Tibial artery (tissue), 4 donors: ENCODE measurements around the gene GPC6.

Source experiments
- DNase-seq, 2 donors: peaks; one replicate each; pipeline ENCODE4 v3.0.0-alpha.2; 2019
- H3K27ac ChIP-seq, 2 donors: fragments of 200-600 bp; sonication (generic) in 1 of 2; 1 replicate in 1 of 2; 2 replicates in 1 of 2; pipeline ENCODE4 v1.5.1; 2018 to 2019; ENCODE audit warnings: mild to moderate bottlenecking in 1 of 2
- H3K27me3 ChIP-seq, 2 donors: fragments of 200-600 bp; sonication (generic) in 1 of 2; one replicate each; pipeline versions ENCODE4 v1.5.1 to v1.6.0; 2016 to 2019
- H3K36me3 ChIP-seq, 3 donors: fragments of 200-600 bp; sonication (generic) in 2 of 3; one replicate each; pipeline ENCODE4 v1.5.1; 2016 to 2019; ENCODE audit warnings: mild to moderate bottlenecking in 2 of 3
- H3K4me1 ChIP-seq, 4 donors: fragments of 200-600 bp; sonication (generic) in 2 of 4; 1 replicate in 3 of 4; 2 replicates in 1 of 4; pipeline ENCODE4 v1.5.1; 2016 to 2019
- H3K4me3 ChIP-seq, 2 donors: fragments of 200-600 bp; sonication (generic) in 1 of 2; 1 replicate in 1 of 2; 2 replicates in 1 of 2; pipeline ENCODE4 v1.5.1; 2018 to 2019; ENCODE audit warnings: mild to moderate bottlenecking in 2 of 2
- H3K9me3 ChIP-seq, 3 donors: fragments of 200-600 bp; sonication (generic) in 1 of 3; one replicate each; pipeline ENCODE4 v1.5.1; 2016 to 2019
- CTCF ChIP-seq, 2 experiments: fragments of 200-600 bp in 1 of 2; fragments of 450-650 bp in 1 of 2; IDR thresholded peaks; one replicate each; pipeline ENCODE4 v1.5.1; 2017 to 2019; ENCODE audit warnings: antibody characterized with exemption in 2 of 2, mild to moderate bottlenecking in 1 of 2, moderate library complexity in 1 of 2
- intact Hi-C: fragments of 100-400 bp; cut with DNase I; formaldehyde crosslinking; loops from one replicate; pipeline ENCODE4 v1.15.0; 2023; ENCODE audit warnings: low total_unique reads

The GPC6 gene

GRCh38 chr13:93418398-93418797 lies 191.8 kb downstream of the GPC6 start:
- no peak for DNase-seq
- Histone ChIP-seq H3K4me1 (peaks cover 0 to 25% (median 0%) of the 10 kb centered on the region in 4 donors), H3K27ac (no peak overlapping the region), H3K27me3 (no peaks in the 10 kb centered on the region), H3K9me3 (no peaks in the 10 kb centered on the region), H3K4me3 (no peak overlapping the region), H3K36me3 (no peaks in the 10 kb centered on the region)
- TF ChIP-seq CTCF (IDR thresholded peaks at IDR 0.05): no peak
- intact Hi-C loops: no loop called here

- Histone ChIP-seq H3K36me3 (no peaks in the 10 kb centered on the region), H3K4me3 (no peak overlapping the region), H3K27ac (no peak overlapping the region), H3K9me3 (no peaks in the 10 kb centered on the region), H3K27me3 (no peaks in the 10 kb centered on the region), H3K4me1 (peaks cover 0 to 13% (median 0%) of the 10 kb centered on the region in 4 donors)
- no peak for TF ChIP-seq CTCF (IDR thresholded peaks at IDR 0.05)
- DNase-seq: no peak
- intact Hi-C loops: no loop called here
Observed at GRCh38 chr13:93420206-93420605, 193.6 kb downstream of the GPC6 start.

DNA sequence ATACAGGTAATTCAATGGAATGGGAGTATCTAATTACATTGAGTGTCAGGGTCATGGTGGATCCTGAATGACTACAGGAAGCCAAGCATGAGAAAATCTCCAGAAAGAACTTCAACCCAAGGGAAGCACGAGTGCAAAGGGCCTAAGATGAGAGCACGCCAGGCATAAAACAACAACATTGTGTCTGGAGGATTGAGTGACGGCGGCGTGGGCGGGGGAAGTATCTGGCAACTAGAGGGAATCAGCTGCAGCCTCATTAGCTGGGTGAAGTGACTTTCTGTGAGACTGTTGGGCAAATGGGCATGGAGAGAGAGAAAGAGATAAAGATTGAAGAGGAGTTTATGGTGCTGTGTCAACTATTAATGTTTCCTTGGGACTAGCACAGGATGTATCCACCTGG lies 194.3 kb downstream of the GPC6 start:
- peaks cover 0 to 13% (median 0%) of the 10 kb centered on the region in 4 donors for H3K4me1 ChIP-seq

GRCh38 chr13:93422980-93423543 lies 196.5 kb downstream of the GPC6 start:
- intact Hi-C loops: no loop called here
- peaks cover 0 to 13% (median 0%) of the 10 kb centered on the region in 4 donors for H3K4me1 ChIP-seq
- no peak overlapping the region for H3K4me3 ChIP-seq
- no peak overlapping the region for H3K27ac ChIP-seq
- H3K27me3 ChIP-seq: no peaks in the 10 kb centered on the region
- no peak for DNase-seq
- H3K9me3 ChIP-seq: no peaks in the 10 kb centered on the region
- TF ChIP-seq CTCF (IDR thresholded peaks at IDR 0.05): no peak
- H3K36me3 ChIP-seq: no peaks in the 10 kb centered on the region

More for the DNA sequence above, 194.3 kb downstream of the GPC6 start:
- intact Hi-C loops: no loop called here
- Histone ChIP-seq H3K4me3 (no peak overlapping the region), H3K27ac (no peak overlapping the region), H3K9me3 (no peaks in the 10 kb centered on the region), H3K36me3 (no peaks in the 10 kb centered on the region), H3K27me3 (no peaks in the 10 kb centered on the region)
- no peak for TF ChIP-seq CTCF (IDR thresholded peaks at IDR 0.05)
- no peak for DNase-seq

GRCh38 chr13:93425411-93425810 lies 198.8 kb downstream of the GPC6 start:
- H3K4me3 ChIP-seq: no peak overlapping the region
- TF ChIP-seq CTCF (IDR thresholded peaks at IDR 0.05): no peak
- no peaks in the 10 kb centered on the region for H3K27me3 ChIP-seq
- H3K27ac ChIP-seq: no peak overlapping the region
- no peaks in the 10 kb centered on the region for H3K36me3 ChIP-seq
- H3K9me3 ChIP-seq: no peaks in the 10 kb centered on the region
- intact Hi-C loops: no loop called here
- no peak for DNase-seq
- peaks cover 0 to 13% (median 0%) of the 10 kb centered on the region in 4 donors for H3K4me1 ChIP-seq

GRCh38 chr13:93430381-93430780 lies 203.8 kb downstream of the GPC6 start:
- Histone ChIP-seq H3K9me3 (no peaks in the 10 kb centered on the region), H3K27ac (no peak overlapping the region), H3K36me3 (no peaks in the 10 kb centered on the region), H3K27me3 (no peaks in the 10 kb centered on the region), H3K4me3 (no peak overlapping the region), H3K4me1 (no peaks in the 10 kb centered on the region)
- intact Hi-C loops: no loop called here
- no peak for DNase-seq
- no peak for TF ChIP-seq CTCF (IDR thresholded peaks at IDR 0.05)
